ENCODE results near the gene PACRG. TPM values are rescaled to one million over a fixed set of nuclear protein-coding genes. Genes with fewer than 3 reads are reported as not detected.

The PACRG gene
- total and polyA plus RNA-seq, 2 of the 4 experiments (the other 2 are of a cell fraction), result not detected

DNA sequence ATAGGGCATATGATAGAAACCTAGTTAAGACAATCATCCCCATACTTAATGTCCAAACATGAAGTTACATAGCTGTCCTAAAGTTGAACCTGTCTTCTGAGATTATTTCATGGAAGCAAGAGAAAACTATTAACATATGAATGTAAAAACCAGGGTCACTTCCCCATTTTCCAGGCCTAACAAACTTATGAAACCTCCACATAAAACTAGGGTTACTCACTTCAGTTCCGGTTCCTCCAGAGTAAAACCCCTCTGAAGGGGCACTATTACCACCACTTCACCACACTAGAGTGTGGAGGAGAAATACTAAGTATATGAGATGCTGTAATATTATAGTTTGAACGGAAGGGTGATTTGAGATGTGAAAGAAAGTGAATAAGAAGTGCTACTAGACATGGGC lies 15.1 kb upstream of the PACRG start:
- H2AK5ac ChIP-seq (ENCODE audit: low read depth, low read length), result no peak overlapping the region
- H4K20me1 ChIP-seq (ENCODE audit: insufficient read depth, low read length), result no peaks in the 10 kb centered on the region
- no peak overlapping the region for H3K4me2 ChIP-seq (ENCODE audit: low read depth, low read length)
- H3K9ac ChIP-seq (ENCODE audit: low read depth, low read length), result no peak overlapping the region
- no peaks in the 10 kb centered on the region for H3K9me1 ChIP-seq (ENCODE audit: insufficient read depth, low read length)
- no peak overlapping the region for H3K14ac ChIP-seq (replicated peaks; ENCODE audit: low read depth, low read length)
- no peaks in the 10 kb centered on the region for H3K4me1 ChIP-seq (ENCODE audit: control insufficient read depth, insufficient read depth, low read length)
- ChIA-PET CTCF (no interaction called here), POLR2A (ENCODE audit: unreplicated experiment) (no interaction called here)
- TF ChIP-seq RFX5 (IDR thresholded peaks at IDR 0.05; ENCODE audit: low read depth, low read length), result no peak
- TF ChIP-seq, protein P1, sequence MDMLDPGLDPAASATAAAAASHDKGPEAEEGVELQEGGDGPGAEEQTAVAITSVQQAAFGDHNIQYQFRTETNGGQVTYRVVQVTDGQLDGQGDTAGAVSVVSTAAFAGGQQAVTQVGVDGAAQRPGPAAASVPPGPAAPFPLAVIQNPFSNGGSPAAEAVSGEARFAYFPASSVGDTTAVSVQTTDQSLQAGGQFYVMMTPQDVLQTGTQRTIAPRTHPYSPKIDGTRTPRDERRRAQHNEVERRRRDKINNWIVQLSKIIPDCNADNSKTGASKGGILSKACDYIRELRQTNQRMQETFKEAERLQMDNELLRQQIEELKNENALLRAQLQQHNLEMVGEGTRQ (IDR thresholded peaks at IDR 0.05; ENCODE audit: low read depth, low read length), result no peak
- no peak for TF ChIP-seq MAZ (IDR thresholded peaks at IDR 0.05; ENCODE audit: borderline replicate concordance, low read depth, low read length)
- no peak for TF ChIP-seq FOS (IDR thresholded peaks at IDR 0.05; ENCODE audit: low read depth, low read length)
- no peak for TF ChIP-seq CEBPB (IDR thresholded peaks at IDR 0.05; ENCODE audit: low read depth, low read length)
- no peak for TF ChIP-seq NFE2L2 (IDR thresholded peaks at IDR 0.05; ENCODE audit: low read depth, low read length)
- no peak for TF ChIP-seq CTCF (conservative IDR thresholded peaks at IDR 0.05; ENCODE audit: low read depth, low read length)
- no peak for TF ChIP-seq MAFK (IDR thresholded peaks at IDR 0.05; ENCODE audit: low read depth, low read length)
- TF ChIP-seq MXI1 (IDR thresholded peaks at IDR 0.05; ENCODE audit: borderline replicate concordance, low read depth, low read length), result no peak
- TF ChIP-seq BHLHE40 (IDR thresholded peaks at IDR 0.05; ENCODE audit: low read depth, low read length), result no peak
- no peak for TF ChIP-seq ELK1 (IDR thresholded peaks at IDR 0.05; ENCODE audit: borderline replicate concordance, low read depth, low read length)
- TF ChIP-seq CHD1 (IDR thresholded peaks at IDR 0.05; ENCODE audit: low read depth, low read length), result no peak
- no peak for TF ChIP-seq POLR2A (IDR thresholded peaks at IDR 0.05; ENCODE audit: low read depth, low read length)
- no peak for TF ChIP-seq SMC3 (IDR thresholded peaks at IDR 0.05; ENCODE audit: low read depth, low read length)
- no peak for TF ChIP-seq RAD21 (IDR thresholded peaks at IDR 0.05; ENCODE audit: low read length)
- no peak for TF ChIP-seq RCOR1 (IDR thresholded peaks at IDR 0.05; ENCODE audit: insufficient replicate concordance, low read length)
- H3K23ac ChIP-seq (ENCODE audit: low read depth, low read length), result no peak overlapping the region
- DNase-seq, result no peak
- no peak for ATAC-seq (ENCODE audit: low read depth)
- no peak overlapping the region for H4K5ac ChIP-seq (ENCODE audit: low read depth, low read length)
- no peak overlapping the region for H3K18ac ChIP-seq (ENCODE audit: low read depth, low read length)
- H3K4me3 ChIP-seq (ENCODE audit: insufficient read depth, low read depth, low read length), result no peak overlapping the region
- no peak overlapping the region for H2AFZ ChIP-seq (replicated peaks; ENCODE audit: low read length, poor library complexity)
- intact Hi-C loops (cut with micrococcal nuclease), result no loop called here
- H3K9me3 ChIP-seq (ENCODE audit: control insufficient read depth, insufficient read depth, low read length), result peaks cover 2% of the 10 kb centered on the region; the same call in 1 of the 2 replicates
- no peak overlapping the region for H3K56ac ChIP-seq (ENCODE audit: extremely low read depth, insufficient read depth, low read length)
- BruUV-seq (replicated peaks), result no TSS peak
- in situ Hi-C loops (cut with MboI; ENCODE audit: low sequenced_read_pairs), result no loop called here
- H2BK15ac ChIP-seq (ENCODE audit: low read depth, low read length), result no peak overlapping the region
- dilution Hi-C loops (cut with HindIII; ENCODE audit: low sequenced_read_pairs, unreplicated experiment), result no loop called here
- no peak overlapping the region for H2BK120ac ChIP-seq (ENCODE audit: low read depth, low read length)
- no peak overlapping the region for H3K4ac ChIP-seq (ENCODE audit: low read depth, low read length)
- H3K27me3 ChIP-seq (ENCODE audit: control insufficient read depth, insufficient read depth, low read length), result no peaks in the 10 kb centered on the region
- H3K36me3 ChIP-seq (ENCODE audit: control insufficient read depth, insufficient read depth, low read length), result no peaks in the 10 kb centered on the region
- no peak overlapping the region for H2AK9ac ChIP-seq (replicated peaks; ENCODE audit: low read depth, low read length, poor library complexity)
- no peak overlapping the region for H2BK20ac ChIP-seq (ENCODE audit: low read depth, low read length)
- H3K79me1 ChIP-seq (ENCODE audit: low read depth in 1 of 2, low read length in 2 of 2), result no peaks in the 10 kb centered on the region
- 100% methylated on average over 1 of the region's 2 CpGs; no CpG with 5 or more reads in 1 of the 2 experiments for WGBS, 2 experiments (ENCODE audit: extremely low coverage in 2 of 2, insufficient read length in 1 of 2)
- no peak overlapping the region for H4K91ac ChIP-seq (ENCODE audit: insufficient read depth, low read depth, low read length)
- no peak overlapping the region for H4K8ac ChIP-seq (ENCODE audit: low read depth in 2 of 2, low read length in 2 of 2)
- H2BK5ac ChIP-seq (ENCODE audit: low read depth, low read length, poor library complexity, severe bottlenecking), result no peak overlapping the region
- H3K27ac ChIP-seq (ENCODE audit: insufficient read depth, low read length), result no peak overlapping the region
